ENCODE results near the gene F13A1. TPM values are rescaled to one million over a fixed set of nuclear protein-coding genes. Genes with fewer than 3 reads are reported as not detected.

Gene F13A1
- total RNA-seq, 4 donors from 2014 or later: 110 to 530 (median 347) TPM

- no peak for TF ChIP-seq CTCF (IDR thresholded peaks at IDR 0.05; ENCODE audit: low read depth)
These were observed 172.2 kb downstream of the F13A1 start for GRCh38 chr6:6148192-6148815.

- TF ChIP-seq CTCF (IDR thresholded peaks at IDR 0.05; ENCODE audit: low read depth): no peak
These were observed 188.9 kb downstream of the F13A1 start for GRCh38 chr6:6131492-6132109.

- no peak for TF ChIP-seq CTCF (IDR thresholded peaks at IDR 0.05; ENCODE audit: low read depth)
These were observed 195.0 kb downstream of the F13A1 start for GRCh38 chr6:6125495-6125894.

- TF ChIP-seq CTCF (IDR thresholded peaks at IDR 0.05; ENCODE audit: low read depth): no peak
These were observed 196.7 kb downstream of the F13A1 start for GRCh38 chr6:6123803-6124202.

- no peak for TF ChIP-seq CTCF (IDR thresholded peaks at IDR 0.05; ENCODE audit: low read depth)
These were observed 198.5 kb downstream of the F13A1 start for GRCh38 chr6:6121943-6122342.

- TF ChIP-seq CTCF (IDR thresholded peaks at IDR 0.05; ENCODE audit: low read depth): no peak
These were observed 214.9 kb downstream of the F13A1 start for GRCh38 chr6:6105472-6106036.

Small RNA genes within 50 kb of the gene (small RNA-seq; reads per million reads assigned to genes)
- gene MIR7853: 5.3 reads per million, percentile 79 among the genes with 10 or more reads in this experiment

All from subcutaneous adipose tissue (tissue), 4 donors.